ENCODE data around the gene BCL2L13. TPM values are rescaled to one million over a fixed set of nuclear protein-coding genes. Genes with fewer than 3 reads are reported as not detected.
"Not testable (repeated sequence)": the region's sequence is repeated elsewhere in the genome, so short reads cannot be mapped to it uniquely, and the experiment has no call there.

Gene BCL2L13
- total and polyA plus RNA-seq, 3 donors from 2014 or later: 60.1 to 80.2 (median 74.1) TPM

- Histone ChIP-seq H3K27me3 (no peaks in the 10 kb centered on the region), H3K4me3 (no peak overlapping the region), H3K9me3 (no peaks in the 10 kb centered on the region), H3K36me3 (ENCODE audit: low read depth, missing control alignments) (no peaks in the 10 kb centered on the region), H3K27ac (no peak overlapping the region), H3K4me1 (no peaks in the 10 kb centered on the region)
- WGBS, 2 donors: 81 to 100% methylated on average over 2 to 6 of the region's 6 CpGs
- DNase-seq: no peak
- no peak for TF ChIP-seq CTCF (IDR thresholded peaks at IDR 0.05)
- no peak for TF ChIP-seq POLR2A (IDR thresholded peaks at IDR 0.05)
- intact Hi-C loops (cut with DNase I; ENCODE audit: low total_unique reads): no loop called here
Measured at GRCh38 chr22:17751596-17751995, 113.0 kb downstream of the BCL2L13 start.

DNA sequence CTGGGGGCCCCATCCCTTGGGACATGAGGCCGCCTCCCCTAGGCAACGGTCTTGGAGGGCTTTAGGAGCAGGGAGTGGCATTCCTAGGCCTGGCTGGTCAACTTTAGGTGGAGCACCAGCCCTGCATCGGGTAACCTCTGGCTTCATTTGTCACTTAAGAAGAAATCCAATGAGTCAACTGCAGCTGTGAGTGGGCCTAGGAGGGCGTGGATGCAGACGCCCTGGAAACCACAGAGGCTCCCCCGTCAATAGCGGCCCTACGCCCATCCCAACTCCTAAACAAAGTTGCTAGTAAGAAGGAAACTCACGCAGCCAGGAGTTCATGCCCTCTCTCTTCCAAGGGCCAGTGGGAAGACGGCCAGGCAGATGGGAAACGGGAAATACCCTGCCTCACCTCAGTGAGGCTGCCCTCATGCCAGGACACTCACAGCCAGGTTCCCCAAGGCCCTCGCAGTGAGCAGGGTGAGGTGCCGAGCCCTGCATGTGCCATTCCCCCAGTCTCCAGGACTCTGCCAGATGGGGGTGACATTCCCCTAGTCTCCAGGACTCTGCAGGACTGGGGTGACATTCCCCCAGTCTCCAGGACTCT lies 114.9 kb downstream of the BCL2L13 start:
- no peaks in the 10 kb centered on the region for H3K4me1 ChIP-seq
- TF ChIP-seq CTCF (IDR thresholded peaks at IDR 0.05) (no peak), POLR2A (IDR thresholded peaks at IDR 0.05) (no peak)
- H3K27ac ChIP-seq: no peak overlapping the region
- no peaks in the 10 kb centered on the region for H3K36me3 ChIP-seq (ENCODE audit: low read depth, missing control alignments)
- no peak for DNase-seq
- 85 to 87% methylated on average over 9 to 13 of the region's 13 CpGs for WGBS, 2 donors
- intact Hi-C loops (cut with DNase I; ENCODE audit: low total_unique reads): no loop called here
- H3K27me3 ChIP-seq: no peaks in the 10 kb centered on the region
- no peaks in the 10 kb centered on the region for H3K9me3 ChIP-seq
- no peak overlapping the region for H3K4me3 ChIP-seq

GRCh38 chr22:17754233-17754925 lies 115.8 kb downstream of the BCL2L13 start:
- TF ChIP-seq CTCF (IDR thresholded peaks at IDR 0.05): no peak
- no peak for TF ChIP-seq POLR2A (IDR thresholded peaks at IDR 0.05)
- H3K4me1 ChIP-seq: no peaks in the 10 kb centered on the region
- 95 to 97% methylated on average over 4 to 14 of the region's 14 CpGs for WGBS, 2 donors
- no peak overlapping the region for H3K27ac ChIP-seq
- H3K27me3 ChIP-seq: no peaks in the 10 kb centered on the region
- no peaks in the 10 kb centered on the region for H3K9me3 ChIP-seq
- no peak for DNase-seq
- intact Hi-C loops (cut with DNase I; ENCODE audit: low total_unique reads): no loop called here
- H3K36me3 ChIP-seq (ENCODE audit: low read depth, missing control alignments): no peaks in the 10 kb centered on the region
- no peak overlapping the region for H3K4me3 ChIP-seq

DNA sequence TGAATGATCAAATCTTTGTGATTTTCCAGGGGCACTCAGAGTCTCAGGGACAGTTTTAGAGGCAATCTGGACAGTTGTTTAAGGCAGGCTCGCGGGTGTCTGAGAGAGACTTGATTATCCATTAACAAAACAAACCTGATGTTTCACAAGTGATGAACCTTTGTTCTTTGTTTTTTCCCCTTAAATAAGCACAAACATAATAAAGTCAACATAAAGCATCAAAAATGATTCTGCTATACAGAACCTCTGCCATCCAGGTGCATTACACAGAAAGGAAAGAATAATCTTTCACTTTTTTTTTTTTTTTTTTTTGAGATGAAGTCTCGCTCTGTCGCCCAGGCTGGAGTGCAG lies 122.6 kb downstream of the BCL2L13 start:
- Histone ChIP-seq H3K27me3 (no peaks in the 10 kb centered on the region), H3K36me3 (ENCODE audit: low read depth, missing control alignments) (no peaks in the 10 kb centered on the region), H3K9me3 (no peaks in the 10 kb centered on the region), H3K27ac (no peak overlapping the region), H3K4me3 (no peak overlapping the region), H3K4me1 (no peaks in the 10 kb centered on the region)
- intact Hi-C loops (cut with DNase I; ENCODE audit: low total_unique reads): no loop called here
- no peak for DNase-seq
- TF ChIP-seq POLR2A (IDR thresholded peaks at IDR 0.05) (no peak), CTCF (IDR thresholded peaks at IDR 0.05) (no peak)
- 84 to 93% methylated on average over 4 of the region's 4 CpGs for WGBS, 2 donors

GRCh38 chr22:17763442-17763841 lies 124.9 kb downstream of the BCL2L13 start:
- H3K4me1 ChIP-seq; H3K36me3 ChIP-seq (ENCODE audit: low read depth, missing control alignments); intact Hi-C loops (cut with DNase I; ENCODE audit: low total_unique reads); H3K27ac ChIP-seq; H3K27me3 ChIP-seq; H3K4me3 ChIP-seq; H3K9me3 ChIP-seq; DNase-seq: not testable (repeated sequence)
- 80 to 89% methylated on average over 10 of the region's 10 CpGs for WGBS, 2 donors
